Esophagus muscularis mucosa (tissue), 4 donors: Measurements from ENCODE around the gene CENPC. TPM values are rescaled to one million over a fixed set of nuclear protein-coding genes. Genes with fewer than 3 reads are reported as not detected.

Source experiments
- DNase-seq: peaks from one replicate; pipeline ENCODE4 v3.0.0-alpha.2; 2017; ENCODE audit errors: extremely low spot score
- H3K27ac ChIP-seq, 4 donors: fragments of 200-600 bp; sonication (generic); replicated peaks in 1 of 4; 1 replicate in 3 of 4; 2 replicates in 1 of 4; pipeline ENCODE4 v1.5.1; 2016 to 2019; ENCODE audit warnings: mild to moderate bottlenecking in 1 of 4
- H3K27me3 ChIP-seq, 4 donors: fragments of 200-600 bp; sonication (generic); one replicate each; pipeline versions ENCODE4 v1.5.1 to v1.6.0; 2016 to 2019
- H3K36me3 ChIP-seq, 4 donors: fragments of 200-600 bp; sonication (generic); one replicate each; pipeline ENCODE4 v1.5.1; 2016 to 2019
- H3K4me1 ChIP-seq, 4 donors: fragments of 200-600 bp; sonication (generic); one replicate each; pipeline ENCODE4 v1.5.1; 2016 to 2019
- H3K4me3 ChIP-seq, 4 donors: fragments of 200-600 bp; sonication (generic); 1 replicate in 2 of 4; 2 replicates in 2 of 4; pipeline ENCODE4 v1.5.1; 2016 to 2019; ENCODE audit warnings: mild to moderate bottlenecking in 4 of 4, moderate library complexity in 1 of 4
- H3K9me3 ChIP-seq, 4 donors: fragments of 200-600 bp; sonication (generic); 1 replicate in 3 of 4; 2 replicates in 1 of 4; pipeline ENCODE4 v1.5.1; 2016 to 2019
- CTCF ChIP-seq, 3 experiments: fragments of 200-600 bp in 2 of 3; fragments of 450-650 bp in 1 of 3; sonication (generic) in 2 of 3; IDR thresholded peaks; one replicate each; pipeline ENCODE4 v1.5.1; 2017 to 2019; ENCODE audit warnings: antibody characterized with exemption in 3 of 3, mild to moderate bottlenecking in 2 of 3, moderate library complexity in 1 of 3
- EP300 ChIP-seq: sonication (generic); formaldehyde crosslinking; IDR thresholded peaks from one replicate; pipeline ENCODE4 v1.6.1; 2017; ENCODE audit warnings: antibody characterized with exemption
- POLR2A ChIP-seq: fragments of 450-650 bp; IDR thresholded peaks from one replicate; pipeline ENCODE4 v1.6.1; 2017; ENCODE audit warnings: antibody characterized with exemption, moderate library complexity, mild to moderate bottlenecking, low read depth
- POLR2AphosphoS5 ChIP-seq, 2 donors: sonication (generic); formaldehyde crosslinking; IDR thresholded peaks; one replicate each; pipeline ENCODE4 v1.6.1; 2017; ENCODE audit warnings: antibody characterized with exemption in 2 of 2
- WGBS: methylation state at CpG from one replicate; pipeline ENCODE4 v1.1.5; 2018; 5-methylcytosine and 5-hydroxymethylcytosine counted together
- intact Hi-C: fragments of 100-400 bp; cut with DNase I; formaldehyde crosslinking; loops from one replicate; pipeline ENCODE4 v1.15.1; 2023
- small RNA-seq, 3 donors: library from RNA; depleted of rRNA; stranded (forward); fragments of <200 nt; gene quantifications; one replicate each; pipeline ENCODE3, GENCODE V24; 2016
- total RNA-seq, 4 donors: library from RNA; depleted of rRNA; stranded (reverse); fragments of >200 nt; gene quantifications; one replicate each; pipeline versions ENCODE4 v1.1.0 to v1.2.1, GENCODE V29; 2016

The CENPC gene
- total RNA-seq, 4 donors from 2014 or later: 14.5 to 26.2 (median 15.3) TPM

DNA sequence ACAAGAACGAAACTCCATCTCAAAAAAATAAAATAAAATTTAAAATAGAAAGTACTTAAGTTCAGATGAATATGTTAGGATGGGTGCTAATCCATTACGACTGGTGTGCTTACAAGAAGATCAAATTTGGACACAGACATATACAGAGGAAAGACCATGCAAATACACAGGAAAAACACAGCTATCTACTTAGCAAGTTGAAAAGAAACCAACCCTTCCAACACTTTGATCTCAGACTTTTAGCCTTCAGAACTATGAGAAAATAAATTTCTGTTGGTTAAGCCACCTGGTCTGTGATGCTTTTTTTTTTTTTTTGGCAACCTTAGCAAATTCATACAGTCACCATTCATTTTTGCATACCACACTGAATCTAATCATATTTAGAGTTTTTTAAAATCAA is 116.5 kb downstream of the CENPC start:
- intact Hi-C loops: no loop called here
- 83% methylated on average over 2 of the region's 2 CpGs for WGBS
- no peak overlapping the region for H3K4me3 ChIP-seq
- H3K9me3 ChIP-seq: no peaks in the 10 kb centered on the region
- no peak for DNase-seq
- no peak overlapping the region for H3K27ac ChIP-seq
- H3K27me3 ChIP-seq: no peaks in the 10 kb centered on the region
- peaks cover 0 to 4% (median 0%) of the 10 kb centered on the region in 4 donors for H3K36me3 ChIP-seq
- TF ChIP-seq POLR2AphosphoS5 (IDR thresholded peaks at IDR 0.05) (no peak), CTCF (IDR thresholded peaks at IDR 0.05) (no peak), POLR2A (no peak), EP300 (no peak)
- H3K4me1 ChIP-seq: no peaks in the 10 kb centered on the region

Small RNA genes lying within 50 kb of the gene (small RNA-seq; reads per million reads assigned to genes)
- gene RNA5SP527 (0 reads per million in 3 donors), gene RNU1-63P (0 to 0.08 (median 0) reads per million in 3 donors)

Other genes starting within 250 kb of the CENPC start
- gene STAP1, start 13.2 kb upstream of the CENPC start, total RNA-seq: 1 to 10 TPM in 1 of 4 donors, under 1 TPM in 1, not detected in 2; 0.42 to 1.2 TPM
- 10 to 100 TPM; 18.8 to 40.9 (median 21.5) TPM for gene UBA6, start 155.7 kb upstream of the CENPC start, total RNA-seq
- gene GNRHR, start 208.9 kb upstream of the CENPC start, total RNA-seq: under 1 TPM in 1 of 4 donors, not detected in 3; 0.11 TPM